Muscle layer of colon (tissue), 2 donors: ENCODE measurements around the gene BBS1.

ENCODE experiments used
- H3K27ac ChIP-seq: one replicate; pipeline ENCODE4 v1.7.0; 2013; ENCODE audit warnings: low read depth, mild to moderate bottlenecking, low read length, moderate library complexity
- H3K27me3 ChIP-seq, 2 donors: one replicate each; pipeline ENCODE4 v1.7.0; 2013; ENCODE audit warnings: low read length in 2 of 2, mild to moderate bottlenecking in 2 of 2; ENCODE audit not compliant: insufficient read depth in 2 of 2, control insufficient read depth in 1 of 2
- H3K36me3 ChIP-seq: one replicate; pipeline ENCODE4 v1.7.0; 2013; ENCODE audit warnings: mild to moderate bottlenecking, low read length; ENCODE audit not compliant: insufficient read depth
- H3K4me1 ChIP-seq: one replicate; pipeline ENCODE4 v1.7.0; 2013; ENCODE audit warnings: mild to moderate bottlenecking, low read length; ENCODE audit not compliant: insufficient read depth
- H3K4me3 ChIP-seq, 2 donors: one replicate each; pipeline ENCODE4 v1.7.0; 2013; ENCODE audit warnings: low read length in 2 of 2, low read depth in 1 of 2, mild to moderate bottlenecking in 1 of 2, moderate library complexity in 1 of 2
- H3K9ac ChIP-seq: one replicate; pipeline ENCODE4 v1.7.0; 2013; ENCODE audit warnings: low read length
- H3K9me3 ChIP-seq: one replicate; pipeline ENCODE4 v1.7.0; 2013; ENCODE audit warnings: mild to moderate bottlenecking, low read length
- donor health status: abdominal sarcoma.
- donor health status: Adenocarcinoma of cecum.

BBS1 gene

DNA sequence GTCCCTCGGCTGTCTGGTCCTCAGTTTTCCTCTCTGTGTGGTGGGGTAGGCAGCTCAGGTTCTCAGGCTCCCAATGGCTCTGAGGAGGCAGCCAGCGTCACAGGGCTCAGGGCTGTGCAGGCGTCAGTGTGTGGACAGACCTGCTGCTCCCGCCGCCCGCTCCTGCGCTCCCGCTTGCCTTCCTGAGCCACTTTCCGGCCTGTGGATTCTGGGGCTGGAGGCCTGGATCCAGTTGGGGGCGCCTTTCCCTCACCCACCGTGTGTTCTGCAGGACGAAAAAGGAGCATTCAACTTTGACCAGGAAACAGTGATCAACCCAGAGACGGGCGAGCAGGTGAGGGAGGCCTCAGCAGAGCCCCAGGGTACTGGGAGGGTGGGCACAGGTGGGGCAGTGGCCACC is 15.5 kb upstream of the BBS1 start:
- peaks cover 9% of the 10 kb centered on the region for H3K36me3 ChIP-seq
- H3K4me1 ChIP-seq, result no peaks in the 10 kb centered on the region
- H3K9ac ChIP-seq, result no peak overlapping the region
- no peak overlapping the region for H3K4me3 ChIP-seq
- no peaks in the 10 kb centered on the region for H3K27me3 ChIP-seq
- H3K9me3 ChIP-seq, result no peaks in the 10 kb centered on the region
- H3K27ac ChIP-seq, result no peak overlapping the region

DNA sequence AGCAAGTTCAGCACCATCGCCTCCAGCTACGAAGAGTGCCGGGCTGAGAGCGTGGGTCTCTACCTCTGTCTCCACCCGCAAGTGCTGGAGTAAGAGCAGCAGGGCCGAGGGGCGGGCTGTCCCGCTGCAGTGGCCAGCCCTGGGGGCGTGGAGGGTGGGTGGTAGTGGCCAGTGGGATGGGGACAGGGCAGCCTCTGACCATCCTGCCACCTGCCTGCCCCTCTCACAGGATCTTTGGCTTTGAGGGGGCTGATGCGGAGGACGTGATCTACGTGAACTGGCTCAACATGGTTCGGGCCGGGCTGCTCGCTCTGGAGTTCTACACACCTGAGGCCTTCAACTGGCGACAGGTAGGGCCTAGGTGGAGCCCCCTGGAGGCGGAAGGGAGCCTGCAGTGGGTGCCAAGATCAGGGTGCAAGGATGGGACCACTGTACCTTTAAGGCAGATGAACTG is 15.0 kb upstream of the BBS1 start:
- H3K9me3 ChIP-seq, result no peaks in the 10 kb centered on the region
- no peak overlapping the region for H3K27ac ChIP-seq
- H3K9ac ChIP-seq, result no peak overlapping the region
- H3K36me3 ChIP-seq, result peaks cover 9% of the 10 kb centered on the region
- no peaks in the 10 kb centered on the region for H3K27me3 ChIP-seq
- H3K4me3 ChIP-seq, result no peak overlapping the region
- no peaks in the 10 kb centered on the region for H3K4me1 ChIP-seq

DNA sequence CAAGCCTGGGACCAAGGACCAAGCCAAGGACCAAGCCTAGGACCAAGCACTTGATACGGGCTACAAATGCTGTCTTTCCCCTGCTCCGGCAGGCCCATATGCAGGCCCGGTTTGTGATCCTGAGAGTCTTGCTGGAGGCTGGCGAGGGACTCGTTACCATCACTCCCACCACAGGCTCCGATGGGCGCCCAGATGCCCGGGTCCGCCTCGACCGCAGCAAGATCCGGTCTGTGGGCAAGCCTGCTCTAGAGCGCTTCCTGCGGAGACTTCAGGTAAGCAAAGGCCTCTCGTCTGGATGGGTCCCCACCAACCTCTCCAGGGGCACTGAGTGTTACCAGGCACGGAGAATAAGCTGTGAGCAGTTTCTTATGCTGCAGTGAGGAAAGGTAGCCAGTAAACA is 13.2 kb upstream of the BBS1 start:
- Histone ChIP-seq H3K27me3 (no peaks in the 10 kb centered on the region), H3K9me3 (no peaks in the 10 kb centered on the region), H3K9ac (no peak overlapping the region), H3K4me3 (no peak overlapping the region), H3K27ac (no peak overlapping the region), H3K36me3 (peaks cover 9% of the 10 kb centered on the region), H3K4me1 (no peaks in the 10 kb centered on the region)

DNA sequence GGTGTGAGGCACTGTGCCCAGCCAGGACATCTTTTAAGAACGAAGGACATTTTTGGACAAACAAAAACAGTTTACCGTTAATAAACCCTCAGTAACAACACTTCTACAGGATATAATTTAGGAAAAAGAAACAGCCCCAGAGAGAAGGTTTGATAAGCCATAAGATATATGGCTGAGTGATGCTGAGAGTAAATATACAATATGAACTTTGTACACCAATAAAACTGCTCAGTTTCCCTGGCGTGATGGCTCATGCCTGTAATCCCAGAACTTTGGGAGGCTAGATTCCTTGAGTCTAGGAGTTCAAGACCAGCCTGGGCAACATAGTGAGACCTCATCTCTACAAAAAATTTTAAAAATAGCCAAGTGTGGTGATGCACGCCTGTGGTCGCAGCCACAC is 11.9 kb upstream of the BBS1 start:
- Histone ChIP-seq H3K4me1 (no peaks in the 10 kb centered on the region), H3K9ac (no peak overlapping the region), H3K9me3 (no peaks in the 10 kb centered on the region), H3K27me3 (no peaks in the 10 kb centered on the region), H3K36me3 (no peaks in the 10 kb centered on the region), H3K4me3 (no peak overlapping the region), H3K27ac (no peak overlapping the region)

DNA sequence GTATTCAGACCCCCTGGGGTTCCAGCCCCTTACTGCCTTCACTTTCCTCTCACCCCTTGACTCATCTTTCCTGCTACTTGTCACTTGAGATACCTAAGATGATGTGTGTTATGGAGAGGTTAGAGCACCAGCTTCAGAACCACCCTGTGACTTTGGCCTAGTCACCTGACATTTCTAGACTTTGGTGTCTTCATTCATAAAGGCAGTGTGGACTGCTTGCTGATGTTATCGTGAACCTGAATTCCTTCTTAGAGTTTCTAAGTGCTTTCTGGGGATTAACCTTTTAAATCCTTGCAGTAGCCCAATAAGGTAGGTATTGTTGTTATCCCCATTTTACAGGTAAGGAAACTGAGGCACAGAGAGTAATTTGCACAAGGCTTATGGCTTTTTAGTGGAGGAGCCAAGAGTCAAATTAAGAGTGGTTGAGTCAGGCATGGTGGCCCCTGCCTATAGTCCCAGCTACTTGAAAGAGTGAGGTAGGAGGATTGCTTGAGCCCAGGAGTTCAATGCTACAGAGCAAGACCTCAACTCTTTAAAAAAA is 5.1 kb upstream of the BBS1 start:
- Histone ChIP-seq H3K27ac (no peak overlapping the region), H3K9me3 (no peaks in the 10 kb centered on the region), H3K27me3 (no peaks in the 10 kb centered on the region), H3K4me1 (peaks cover 4% of the 10 kb centered on the region), H3K36me3 (no peaks in the 10 kb centered on the region), H3K9ac (no peak overlapping the region), H3K4me3 (no peak overlapping the region)

DNA sequence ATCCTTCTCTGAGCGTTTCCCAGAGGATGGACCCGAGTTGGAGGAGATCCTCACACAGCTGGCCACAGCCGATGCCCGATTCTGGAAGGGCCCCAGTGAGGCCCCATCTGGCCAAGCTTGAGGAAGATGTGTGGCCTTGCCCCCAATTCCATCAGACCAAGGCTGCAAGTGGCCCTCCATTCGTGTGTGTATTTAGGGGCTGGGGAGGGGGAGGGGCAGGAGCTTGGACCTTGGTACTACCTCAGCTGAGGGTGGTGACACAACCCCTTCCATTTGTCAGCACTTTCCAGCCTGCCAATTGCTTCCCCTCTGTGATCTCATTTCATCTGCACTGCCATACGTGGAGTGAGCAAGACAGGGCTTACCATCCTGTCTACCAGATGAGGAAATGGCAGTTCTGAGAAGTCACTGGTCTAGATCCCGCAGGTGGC is 1.3 kb upstream of the BBS1 start:
- Histone ChIP-seq H3K27me3 (no peaks in the 10 kb centered on the region), H3K27ac (no peak overlapping the region), H3K36me3 (peaks cover 8% of the 10 kb centered on the region), H3K4me1 (peaks cover 13% of the 10 kb centered on the region), H3K9ac (no peak overlapping the region), H3K4me3 (no peak overlapping the region), H3K9me3 (no peaks in the 10 kb centered on the region)

DNA sequence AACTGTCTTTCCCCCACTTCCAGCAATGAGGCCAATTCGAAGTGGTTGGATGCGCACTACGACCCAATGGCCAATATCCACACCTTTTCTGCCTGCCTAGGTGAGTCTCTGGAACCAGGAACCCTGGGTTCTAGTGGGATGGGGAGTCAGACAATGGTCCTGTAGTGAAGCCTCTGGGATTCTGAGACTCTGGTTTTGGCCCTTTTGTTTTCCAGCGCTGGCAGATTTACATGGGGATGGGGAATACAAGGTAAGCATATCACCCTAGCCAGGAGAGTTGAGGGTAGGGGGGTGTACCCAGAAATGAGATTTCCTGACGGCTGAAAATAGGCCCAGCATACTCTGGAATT is 530 bp downstream of the BBS1 start:
- peaks cover 8% of the 10 kb centered on the region for H3K36me3 ChIP-seq
- H3K27ac ChIP-seq, result peak overlapping the region; percentile 70
- peak overlapping the region; percentile 47 to 96 for H3K4me3 ChIP-seq
- H3K9me3 ChIP-seq, result no peaks in the 10 kb centered on the region
- H3K4me1 ChIP-seq, result peaks cover 13% of the 10 kb centered on the region
- H3K27me3 ChIP-seq, result no peaks in the 10 kb centered on the region
- H3K9ac ChIP-seq, result peak overlapping the region; percentile 76

DNA sequence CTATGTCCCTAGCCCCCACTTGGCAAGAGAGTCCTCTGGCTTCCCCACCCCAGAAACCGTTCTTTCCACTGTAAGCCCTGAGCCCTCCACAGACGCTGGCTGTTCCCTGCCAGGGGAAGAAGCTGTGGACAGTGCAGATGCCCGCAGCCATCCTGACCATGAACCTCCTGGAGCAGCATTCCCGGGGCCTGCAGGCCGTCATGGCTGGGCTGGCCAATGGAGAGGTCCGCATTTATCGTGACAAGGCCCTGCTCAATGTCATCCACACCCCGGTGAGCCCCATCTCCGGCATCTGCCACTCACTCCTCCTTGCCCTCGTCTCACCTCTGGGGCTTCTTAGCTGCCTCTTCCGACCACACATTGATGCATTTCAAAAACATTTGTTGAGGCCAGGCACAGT is 13.2 kb downstream of the BBS1 start:
- Histone ChIP-seq H3K27me3 (no peaks in the 10 kb centered on the region), H3K36me3 (peaks cover 48% of the 10 kb centered on the region), H3K9me3 (no peaks in the 10 kb centered on the region), H3K9ac (no peak overlapping the region), H3K27ac (no peak overlapping the region), H3K4me1 (no peaks in the 10 kb centered on the region), H3K4me3 (no peak overlapping the region)

DNA sequence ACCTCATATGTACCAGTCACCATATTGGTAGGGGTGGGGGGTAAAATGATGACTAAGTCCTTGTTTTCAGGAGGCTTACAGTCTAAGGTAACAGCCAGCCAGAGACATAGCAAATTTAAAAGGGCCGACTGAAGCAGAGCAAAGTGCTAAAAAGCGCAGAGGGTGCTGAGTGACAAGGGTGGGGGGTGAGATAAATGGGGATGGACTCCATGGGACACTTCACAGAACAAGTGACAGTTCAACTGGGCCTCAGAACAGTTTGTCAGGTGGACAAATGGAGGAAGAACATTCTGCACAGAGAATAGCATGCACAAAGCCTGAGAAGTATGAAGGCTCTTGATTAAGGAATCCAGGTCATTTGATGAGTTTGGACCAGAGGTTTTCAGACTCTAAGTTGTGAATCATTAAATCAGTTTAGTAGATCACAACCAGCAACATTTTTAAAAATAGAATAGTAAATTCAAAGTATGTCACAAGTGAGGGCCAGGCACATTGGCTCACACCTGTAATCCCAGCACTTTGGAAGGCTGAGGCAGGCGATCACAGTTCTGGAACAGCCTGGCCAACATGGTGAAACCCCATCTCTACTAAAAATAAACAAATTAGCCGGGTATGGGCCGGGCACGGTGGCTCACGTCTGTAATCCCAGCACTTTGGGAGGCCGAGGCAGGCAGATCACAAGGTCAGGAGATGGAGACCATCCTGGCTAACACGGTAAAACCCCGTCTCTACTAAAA is 14.0 kb downstream of the BBS1 start:
- Histone ChIP-seq H3K9ac (no peak overlapping the region), H3K9me3 (no peaks in the 10 kb centered on the region), H3K27me3 (no peaks in the 10 kb centered on the region), H3K4me1 (no peaks in the 10 kb centered on the region), H3K27ac (no peak overlapping the region), H3K4me3 (no peak overlapping the region), H3K36me3 (peaks cover 44% of the 10 kb centered on the region)

DNA sequence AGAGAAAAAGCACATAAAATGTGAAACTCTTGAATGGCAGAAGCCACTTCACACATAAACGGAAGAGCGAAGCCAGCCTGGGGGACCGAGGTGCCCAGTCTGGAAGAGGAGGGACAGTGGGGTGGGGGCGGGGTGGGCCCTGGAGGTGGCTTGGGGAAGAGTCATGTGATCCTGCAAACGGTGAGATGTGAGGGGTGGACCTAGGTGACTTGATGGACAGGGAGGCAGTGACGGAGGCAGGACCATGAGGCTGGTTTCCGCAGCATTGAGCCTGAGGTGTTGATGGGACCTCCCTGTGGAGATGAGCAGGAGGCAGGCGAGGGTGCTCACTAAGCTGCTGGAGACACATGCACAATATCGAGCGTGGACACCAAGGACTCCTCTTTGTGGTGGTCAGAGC is 18.6 kb downstream of the BBS1 start:
- Histone ChIP-seq H3K27ac (no peak overlapping the region), H3K9me3 (no peaks in the 10 kb centered on the region), H3K36me3 (peaks cover 35% of the 10 kb centered on the region), H3K27me3 (no peaks in the 10 kb centered on the region), H3K9ac (no peak overlapping the region), H3K4me1 (no peaks in the 10 kb centered on the region), H3K4me3 (no peak overlapping the region)

DNA sequence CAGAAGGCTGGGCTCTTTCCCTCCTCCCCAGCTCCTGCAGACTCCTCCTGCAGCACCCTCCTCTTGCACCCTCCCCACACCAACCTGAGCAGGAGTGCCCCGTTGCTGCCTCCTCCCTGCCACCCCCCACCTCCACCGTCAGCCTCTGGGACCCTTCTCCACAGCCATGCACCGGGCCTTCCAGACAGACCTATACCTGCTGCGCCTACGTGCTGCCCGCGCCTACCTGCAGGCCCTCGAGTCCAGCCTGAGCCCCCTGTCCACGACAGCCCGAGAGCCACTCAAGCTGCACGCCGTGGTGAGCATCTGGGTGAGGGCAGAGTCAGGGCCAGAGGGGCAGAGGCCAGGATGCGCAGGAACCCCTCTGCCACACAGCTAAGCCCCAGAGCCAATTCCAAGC is 19.2 kb downstream of the BBS1 start:
- Histone ChIP-seq H3K4me3 (no peak overlapping the region), H3K9me3 (no peaks in the 10 kb centered on the region), H3K4me1 (no peaks in the 10 kb centered on the region), H3K9ac (no peak overlapping the region), H3K27me3 (no peaks in the 10 kb centered on the region), H3K36me3 (peaks cover 30% of the 10 kb centered on the region), H3K27ac (no peak overlapping the region)
